HG03025 (cell line): ENCODE results near the gene GALNTL6.

Source experiments
- ATAC-seq: cut with Tn5 transposase; IDR thresholded peaks from one replicate; pipeline ENCODE4 v1.9.1; 2021; ENCODE audit warnings: mild to moderate bottlenecking, moderate library complexity; ENCODE audit not compliant: unreplicated experiment, low FRiP score

Gene GALNTL6

DNA sequence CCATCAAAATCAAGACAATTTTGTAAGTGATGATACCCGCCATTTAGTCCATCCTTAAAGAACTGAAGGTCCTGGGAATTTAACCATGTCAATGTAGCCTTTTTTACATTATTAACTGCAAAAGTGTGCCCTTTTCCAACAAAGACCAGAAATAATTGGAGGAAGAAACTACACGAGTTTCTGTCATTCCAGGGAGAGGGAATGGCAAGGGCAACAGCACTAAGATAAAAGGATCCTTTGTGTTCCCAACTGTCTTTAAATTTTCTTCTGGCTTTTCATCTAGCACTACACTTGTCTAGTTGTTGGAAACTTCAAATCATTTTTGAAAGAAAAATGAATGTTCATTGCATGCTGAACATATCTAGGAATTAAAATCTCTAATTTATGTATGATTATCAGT lies 286.2 kb downstream of the GALNTL6 start:
- no peak for ATAC-seq

- no peak for ATAC-seq
These were observed 290.3 kb downstream of the GALNTL6 start for GRCh38 chr4:172103456-172103855.

- ATAC-seq: no peak
These were observed 291.3 kb downstream of the GALNTL6 start for GRCh38 chr4:172104539-172104938.

GRCh38 chr4:172105918-172106317 lies 292.7 kb downstream of the GALNTL6 start:
- no peak for ATAC-seq

GRCh38 chr4:172109466-172109865 lies 296.3 kb downstream of the GALNTL6 start:
- ATAC-seq: no peak

DNA sequence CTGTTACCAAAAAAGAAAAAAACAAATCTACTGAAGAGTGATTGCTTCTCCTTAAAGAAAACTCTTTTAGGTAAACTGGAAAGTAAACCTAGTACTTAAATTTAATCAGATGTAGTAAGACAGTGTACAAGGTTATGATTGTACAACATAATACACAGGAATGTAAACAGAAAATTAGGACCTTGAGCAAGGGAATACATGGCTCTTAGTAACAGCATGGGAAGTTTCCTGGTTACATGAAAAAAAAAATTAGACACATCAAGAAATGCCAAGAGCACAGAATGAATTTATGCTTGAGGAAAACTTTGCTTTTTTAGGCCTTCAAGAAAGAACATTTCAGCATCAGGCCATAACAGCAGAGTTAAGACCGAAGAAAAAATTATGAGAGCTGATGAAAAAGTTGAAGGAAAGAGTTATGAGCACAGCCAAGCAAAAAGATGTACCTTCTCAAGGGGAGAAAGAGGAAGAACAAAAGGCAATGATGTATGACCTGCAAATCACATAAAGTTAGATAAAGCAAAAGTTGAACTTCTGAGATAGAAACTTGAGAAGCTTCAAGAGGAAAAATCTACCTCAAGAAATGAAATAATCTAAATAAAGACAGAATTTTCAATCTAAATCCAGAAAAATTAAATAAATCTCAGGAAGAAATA lies 311.6 kb downstream of the GALNTL6 start:
- ATAC-seq: no peak

DNA sequence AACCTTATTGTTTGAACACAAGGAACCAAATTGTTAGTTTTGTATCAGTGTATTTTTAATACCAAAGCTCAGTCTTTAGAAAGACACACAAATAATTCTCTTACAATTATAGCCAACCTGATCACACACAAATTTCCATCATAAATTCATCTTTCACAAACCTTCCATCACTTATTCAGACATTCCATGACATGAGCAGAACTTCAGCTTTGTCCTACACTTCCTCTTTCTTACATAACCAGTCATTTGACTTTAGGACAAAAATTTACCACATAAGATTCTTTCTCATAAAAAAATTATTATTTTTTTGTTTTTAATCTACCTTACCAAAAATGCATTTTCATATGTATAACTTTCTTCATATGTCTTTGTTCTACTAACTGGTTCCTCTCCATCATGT lies 312.2 kb downstream of the GALNTL6 start:
- no peak for ATAC-seq

DNA sequence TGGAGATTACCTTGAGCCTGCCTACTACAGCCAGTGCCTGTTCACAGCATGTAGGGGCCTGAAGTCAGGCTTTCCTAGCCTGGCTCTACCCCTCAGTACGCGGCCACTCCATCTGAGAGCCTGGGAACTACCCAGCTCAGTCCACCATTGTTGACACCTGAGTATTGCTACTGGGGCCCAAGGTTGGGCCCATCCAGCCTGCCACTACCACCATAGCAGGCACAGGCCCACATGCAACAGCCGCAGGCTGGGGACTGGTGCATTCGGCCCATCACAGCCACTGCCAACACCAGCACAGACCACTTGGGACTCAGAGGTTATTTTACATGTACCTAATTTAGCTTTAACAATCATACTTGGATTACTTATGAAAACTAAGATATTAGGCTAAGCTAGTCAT lies 314.0 kb downstream of the GALNTL6 start:
- no peak for ATAC-seq

- ATAC-seq: no peak
These were observed 316.4 kb downstream of the GALNTL6 start for GRCh38 chr4:172129593-172129992.

DNA sequence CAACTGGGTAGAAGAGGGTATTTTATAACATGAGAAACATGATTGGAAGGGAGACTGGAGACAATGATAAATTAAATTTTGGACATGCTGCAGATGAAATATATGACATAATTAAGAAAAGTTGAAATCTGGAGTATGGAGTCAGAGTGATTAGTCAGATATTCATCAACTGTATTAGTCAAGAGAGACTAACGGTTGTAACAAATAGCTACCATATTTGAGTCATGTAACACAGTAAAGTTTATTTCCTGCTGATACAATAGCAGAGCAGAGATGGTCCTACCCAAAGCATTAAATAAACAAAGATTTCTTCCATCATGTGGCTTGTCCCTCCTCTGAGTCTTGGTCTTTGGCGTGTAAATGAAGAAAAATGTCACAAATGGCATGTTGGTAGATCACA lies 321.3 kb downstream of the GALNTL6 start:
- ATAC-seq: no peak

- no peak for ATAC-seq
These were observed 327.8 kb downstream of the GALNTL6 start for GRCh38 chr4:172141025-172141424.

DNA sequence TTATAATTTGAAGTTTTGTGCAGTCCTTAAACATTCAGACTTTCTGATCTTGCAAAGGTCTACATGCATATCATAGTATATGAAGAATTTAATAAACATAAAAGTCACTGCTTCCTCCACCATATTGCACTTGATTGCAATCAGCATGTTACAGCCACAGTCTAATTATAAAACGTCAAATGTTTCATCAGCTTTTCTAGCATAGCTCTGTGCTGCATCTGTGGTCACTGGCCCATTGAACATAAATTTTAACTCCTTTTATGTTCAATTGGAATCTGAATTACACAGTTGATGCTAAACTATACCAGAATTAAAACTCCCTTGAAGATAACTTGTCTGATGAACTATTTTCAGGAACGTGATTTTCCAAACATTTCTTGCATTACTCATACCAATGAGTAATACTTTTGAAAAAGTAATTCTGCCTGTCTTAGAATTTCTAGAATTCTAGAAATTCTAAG lies 329.1 kb downstream of the GALNTL6 start:
- ATAC-seq: no peak

GRCh38 chr4:172143605-172144314 lies 330.6 kb downstream of the GALNTL6 start:
- ATAC-seq: no peak

DNA sequence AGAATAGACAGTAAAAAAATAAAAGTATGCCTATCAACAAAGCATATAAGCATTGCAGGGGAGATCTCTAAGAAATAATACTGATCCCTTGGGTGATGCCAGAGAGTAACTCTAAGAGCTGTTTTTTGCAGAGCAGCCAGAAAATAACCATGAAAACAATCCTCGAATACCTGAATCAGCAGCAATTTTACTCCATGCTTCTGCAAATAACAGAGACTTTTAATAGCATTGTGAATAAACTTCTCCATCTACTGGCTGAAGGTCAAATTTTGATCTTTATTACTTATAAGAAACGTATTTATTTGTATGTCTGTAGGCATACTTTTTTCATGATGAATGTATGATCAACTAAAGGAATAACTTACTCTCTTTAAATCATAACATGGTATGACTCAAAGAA lies 334.5 kb downstream of the GALNTL6 start:
- no peak for ATAC-seq

- no peak for ATAC-seq
These were observed 336.1 kb downstream of the GALNTL6 start for GRCh38 chr4:172149329-172149728.

DNA sequence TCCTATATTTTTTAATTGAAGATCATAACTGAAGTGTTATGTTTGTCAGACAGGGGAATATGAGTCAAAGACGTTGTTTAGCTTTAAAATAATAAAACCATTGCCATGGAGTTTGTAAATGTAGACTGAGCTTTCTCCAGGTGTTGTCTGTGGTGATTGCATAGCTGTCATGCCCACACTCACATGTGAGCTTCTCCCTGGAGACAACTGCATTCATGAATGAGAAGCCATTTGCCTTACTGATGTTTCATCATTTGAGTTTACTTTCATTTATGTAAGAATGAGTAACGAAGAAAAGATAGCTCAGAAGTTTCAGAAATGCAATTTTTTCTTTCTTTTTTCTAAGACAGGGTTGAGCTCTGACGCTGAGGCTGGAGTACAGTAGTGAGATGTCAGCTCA lies 339.1 kb downstream of the GALNTL6 start:
- no peak for ATAC-seq

DNA sequence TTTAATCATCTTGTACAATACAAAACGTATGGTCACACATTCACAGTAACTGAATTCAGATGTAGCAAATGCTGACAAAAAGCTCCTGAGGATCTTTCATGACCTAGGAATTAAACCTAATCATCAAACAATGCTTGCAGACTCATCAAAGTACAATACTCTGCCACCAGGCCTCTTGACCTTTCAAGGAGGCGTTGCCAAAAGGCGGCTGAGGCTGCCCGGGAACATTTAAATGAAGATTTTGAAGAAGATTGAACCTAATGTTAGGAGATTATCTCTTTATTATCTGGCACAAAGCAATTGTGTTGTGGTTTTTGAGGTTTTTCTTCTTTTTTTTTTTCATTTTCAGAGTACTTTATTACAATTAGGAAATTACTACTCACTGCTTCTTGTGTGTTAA lies 340.5 kb downstream of the GALNTL6 start:
- no peak for ATAC-seq

DNA sequence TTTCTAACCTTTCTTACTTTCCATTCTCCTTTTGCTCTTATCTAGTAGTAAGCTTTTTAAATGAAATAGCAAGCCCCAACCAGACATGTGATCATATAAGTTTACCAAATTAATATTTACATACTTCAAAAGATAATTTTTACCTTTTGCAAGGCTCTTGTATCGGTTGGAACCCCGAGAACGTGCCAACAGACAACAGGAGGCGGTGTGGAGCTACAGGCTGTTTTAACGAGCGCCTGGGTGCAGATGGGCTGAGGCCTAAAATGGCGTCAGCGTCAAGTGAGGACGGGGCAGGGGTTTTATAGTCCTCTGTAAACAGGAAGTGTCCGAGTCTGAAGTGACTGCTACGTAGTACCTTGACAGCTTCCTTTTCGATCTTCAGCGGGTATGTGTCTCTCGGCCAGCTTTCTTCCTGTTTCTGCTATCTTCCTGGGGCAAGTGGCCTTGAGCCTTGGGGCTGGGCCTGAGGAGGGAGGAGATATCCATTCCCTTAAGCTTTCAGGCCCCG lies 342.7 kb downstream of the GALNTL6 start:
- ATAC-seq: no peak

DNA sequence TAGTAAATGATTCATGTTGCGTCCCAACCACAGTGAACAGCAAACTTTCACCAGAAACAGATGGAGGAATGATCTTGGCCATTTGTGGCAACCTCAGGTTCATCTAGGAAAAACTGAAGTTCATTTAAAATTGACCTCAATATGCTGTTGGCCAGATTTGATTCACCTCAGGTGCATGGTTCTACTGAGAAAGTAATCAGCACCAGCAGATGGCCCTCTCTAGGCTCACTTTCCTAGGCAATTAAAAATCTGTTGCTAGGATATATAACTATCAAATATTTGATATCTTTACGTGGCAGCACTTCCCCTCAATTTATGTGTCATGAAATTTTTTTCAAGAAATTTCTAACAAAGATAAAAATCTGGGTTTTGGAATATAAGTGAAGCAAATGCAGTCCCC lies 344.7 kb downstream of the GALNTL6 start:
- ATAC-seq: no peak

DNA sequence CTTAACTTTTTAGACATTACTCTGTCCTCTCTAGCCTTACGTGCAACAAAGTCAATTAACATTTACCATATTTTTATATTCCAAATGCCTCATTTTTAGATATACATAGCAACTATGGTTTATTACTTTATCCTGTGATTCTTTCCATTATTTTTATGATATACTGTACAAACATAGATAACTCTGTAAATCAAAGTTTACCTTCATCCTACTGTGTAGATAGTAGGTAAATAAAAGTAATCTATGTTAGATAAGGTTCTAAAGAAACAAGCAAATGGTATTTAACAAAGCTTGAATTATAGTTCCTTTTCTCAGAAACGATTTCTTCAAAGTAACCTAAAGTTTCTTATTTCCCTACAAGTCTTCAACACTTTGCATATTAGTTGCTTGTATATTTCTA lies 350.0 kb downstream of the GALNTL6 start:
- no peak for ATAC-seq

DNA sequence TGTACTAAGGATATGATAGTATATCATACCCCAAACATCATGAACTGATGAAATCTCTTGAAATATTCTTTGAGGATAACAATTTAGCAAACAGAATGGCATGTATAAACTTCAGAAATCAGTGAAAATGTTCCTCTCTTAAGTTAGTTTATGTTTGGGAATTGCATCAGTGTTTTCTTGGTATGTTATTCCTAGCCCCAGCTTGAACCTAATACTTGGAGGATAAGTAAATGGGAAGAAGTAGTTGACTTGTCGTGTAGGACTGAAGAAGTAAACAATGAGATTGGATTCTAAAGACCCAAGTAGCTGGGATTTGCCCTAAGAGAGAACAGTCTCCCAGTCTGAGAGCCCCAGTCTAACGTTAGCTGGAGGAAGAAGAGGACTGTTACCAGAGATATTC lies 355.7 kb downstream of the GALNTL6 start:
- no peak for ATAC-seq

GRCh38 chr4:172169871-172170270 lies 356.7 kb downstream of the GALNTL6 start:
- ATAC-seq: no peak
